ENCODE measurements around the gene ASPN. TPM values are rescaled to one million over a fixed set of nuclear protein-coding genes. Genes with fewer than 3 reads are reported as not detected.
"Not testable (repeated sequence)": the region's sequence is repeated elsewhere in the genome, so short reads cannot be mapped to it uniquely, and the experiment has no call there.

Gene ASPN
- total RNA-seq, 2 experiments from 2014 or later, result not detected

GRCh38 chr9:92426501-92427145 is 55.7 kb downstream of the ASPN start:
- POLR2A ChIA-PET, result no interaction called here
- CTCF ChIA-PET, result no interaction called here

- POLR2A ChIA-PET, result no interaction called here
- CTCF ChIA-PET, result no interaction called here
Observed at GRCh38 chr9:92425474-92425873, 56.8 kb downstream of the ASPN start.

GRCh38 chr9:92424340-92424739 is 58.0 kb downstream of the ASPN start, which contains the start of gene OMD:
Gene OMD, minus strand, starts transcription at chr9:92424471. Its CDS starts 6,913 bp downstream, at chr9:92417558.
- CTCF ChIA-PET, result no interaction called here

DNA sequence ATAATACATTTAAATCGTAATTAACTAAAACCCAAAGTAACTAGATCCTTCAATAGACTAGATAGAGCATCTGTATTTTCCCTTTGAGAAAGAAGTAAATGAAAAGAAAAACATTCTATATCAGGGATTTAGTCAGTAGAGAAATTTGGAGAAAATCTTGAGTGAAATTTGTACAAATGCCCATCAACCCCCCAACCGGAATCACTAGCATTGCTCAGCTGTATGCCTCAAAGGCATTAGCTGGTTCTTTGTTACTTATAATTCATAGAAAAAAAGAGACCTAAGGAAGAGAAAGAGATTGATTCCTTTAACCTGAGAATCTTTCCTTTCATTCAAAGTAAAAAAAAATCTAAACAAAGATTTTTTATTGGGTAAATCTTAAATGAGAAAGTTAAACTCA is 58.7 kb downstream of the ASPN start:
- CTCF ChIA-PET, result no interaction called here

More at GRCh38 chr9:92424340-92424739, 58.0 kb downstream of the ASPN start, which contains the start of gene OMD:
- POLR2A ChIA-PET, result no interaction called here

GRCh38 chr9:92422611-92423338 is 59.5 kb downstream of the ASPN start:
- ChIA-PET POLR2A (no interaction called here), CTCF (no interaction called here)

More for the DNA sequence above, 58.7 kb downstream of the ASPN start:
- POLR2A ChIA-PET, result no interaction called here

DNA sequence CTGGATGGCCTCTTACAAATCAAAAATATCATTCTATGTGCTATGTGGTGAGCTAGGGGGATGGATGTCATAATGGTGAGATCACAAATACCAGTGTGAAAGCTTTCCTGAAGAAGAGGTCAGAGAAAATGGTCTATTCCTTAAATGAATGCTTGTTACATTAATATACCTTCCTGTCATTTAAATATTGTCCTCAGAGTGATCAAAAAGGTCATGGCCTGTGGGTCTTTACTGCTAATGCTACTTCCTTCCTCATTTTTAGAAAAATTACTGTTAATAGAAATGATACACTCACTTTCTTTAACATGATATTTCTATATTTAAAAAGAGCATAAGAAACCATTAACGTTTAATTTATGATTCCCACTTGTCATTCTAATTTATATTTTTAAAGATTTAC is 67.7 kb downstream of the ASPN start:
- ChIA-PET POLR2A (no interaction called here), CTCF (no interaction called here)

- POLR2A ChIA-PET, CTCF ChIA-PET: not testable (repeated sequence)
Observed at GRCh38 chr9:92411157-92411556, 71.1 kb downstream of the ASPN start.

GRCh38 chr9:92408747-92409478 is 73.4 kb downstream of the ASPN start:
- POLR2A ChIA-PET, result interaction anchor here (0.5 kb wide), 1 partner anchor 97 kb away, joined by 5 read pairs; no protein-coding TSS in a partner anchor
- CTCF ChIA-PET, result interaction anchor here (0.6 kb wide), 1 partner anchor 349 kb away, joined by 3 read pairs; no protein-coding TSS in a partner anchor

DNA sequence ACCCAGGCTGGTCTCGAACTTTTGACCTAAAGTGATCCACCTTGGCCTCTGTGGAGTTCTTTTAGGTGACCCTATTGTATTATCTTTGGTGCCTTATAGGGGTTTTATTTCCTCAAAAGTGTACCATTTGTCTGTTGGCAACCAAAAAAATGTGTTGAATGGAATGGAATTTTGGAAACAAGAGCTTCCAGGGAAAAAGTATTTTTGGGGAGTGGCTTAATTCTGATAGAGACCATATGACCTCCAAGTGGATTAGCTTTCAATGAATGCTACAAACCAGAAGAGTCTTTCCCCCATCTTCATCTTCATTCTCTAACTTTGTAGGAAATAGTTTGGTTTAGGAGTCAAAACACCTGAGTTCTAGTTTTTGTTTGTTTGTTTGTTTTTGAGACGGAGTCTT is 74.5 kb downstream of the ASPN start:
- ChIA-PET POLR2A (no interaction called here), CTCF (no interaction called here)

- ChIA-PET CTCF (no interaction called here), POLR2A (no interaction called here)
Observed at GRCh38 chr9:92406477-92406876, 75.8 kb downstream of the ASPN start.

Other genes with a start within 250 kb of the ASPN start
- 100 to 1,000 TPM; 266 to 275 TPM for gene IARS1, start 188.8 kb downstream of the ASPN start, total RNA-seq
- gene NOL8, start 157.2 kb downstream of the ASPN start, total RNA-seq, result 10 to 100 TPM; 64.1 to 65.6 TPM
- 10 to 100 TPM; 21.5 to 23.8 TPM for gene CENPP, start 156.6 kb downstream of the ASPN start, total RNA-seq
- gene OGN, start 77.9 kb downstream of the ASPN start, total RNA-seq, result not detected
- not detected for gene OMD, start 58.0 kb downstream of the ASPN start, total RNA-seq
- not detected for gene ECM2, start 53.5 kb upstream of the ASPN start, total RNA-seq
- gene IPPK, start 187.6 kb upstream of the ASPN start, total RNA-seq, result 10 to 100 TPM; 14.8 to 16.8 TPM

Data from activated CD8-positive, alpha-beta memory T cell treated with anti-CD3 and anti-CD28 coated beads for 36 hours (primary cell).